Rectal smooth muscle tissue (tissue), 1 donor: Measurements from ENCODE around the gene CHST11.

Source experiments
- H3K27ac ChIP-seq: one replicate; pipeline ENCODE4 v1.7.0; 2013; ENCODE audit warnings: low read depth, low read length, inconsistent platforms
- H3K27me3 ChIP-seq: one replicate; pipeline ENCODE4 v1.7.0; 2013; ENCODE audit warnings: low read length; ENCODE audit not compliant: control insufficient read depth, insufficient read depth
- H3K36me3 ChIP-seq: one replicate; pipeline ENCODE4 v1.7.0; 2013; ENCODE audit warnings: low read length; ENCODE audit not compliant: control insufficient read depth, insufficient read depth
- H3K4me1 ChIP-seq: one replicate; pipeline ENCODE4 v1.7.0; 2013; ENCODE audit warnings: low read length; ENCODE audit not compliant: control insufficient read depth, insufficient read depth
- H3K4me3 ChIP-seq: one replicate; pipeline ENCODE4 v1.7.0; 2013; ENCODE audit warnings: low read length
- H3K9ac ChIP-seq: one replicate; pipeline ENCODE4 v1.7.0; 2013; ENCODE audit warnings: low read length

CHST11 gene

GRCh38 chr12:104583301-104583700 lies 126.6 kb downstream of the CHST11 start:
- no peak overlapping the region for H3K9ac ChIP-seq
- no peaks in the 10 kb centered on the region for H3K36me3 ChIP-seq
- H3K4me1 ChIP-seq = peaks cover 9% of the 10 kb centered on the region
- H3K27ac ChIP-seq = no peak overlapping the region
- H3K4me3 ChIP-seq = no peak overlapping the region
- no peaks in the 10 kb centered on the region for H3K27me3 ChIP-seq

DNA sequence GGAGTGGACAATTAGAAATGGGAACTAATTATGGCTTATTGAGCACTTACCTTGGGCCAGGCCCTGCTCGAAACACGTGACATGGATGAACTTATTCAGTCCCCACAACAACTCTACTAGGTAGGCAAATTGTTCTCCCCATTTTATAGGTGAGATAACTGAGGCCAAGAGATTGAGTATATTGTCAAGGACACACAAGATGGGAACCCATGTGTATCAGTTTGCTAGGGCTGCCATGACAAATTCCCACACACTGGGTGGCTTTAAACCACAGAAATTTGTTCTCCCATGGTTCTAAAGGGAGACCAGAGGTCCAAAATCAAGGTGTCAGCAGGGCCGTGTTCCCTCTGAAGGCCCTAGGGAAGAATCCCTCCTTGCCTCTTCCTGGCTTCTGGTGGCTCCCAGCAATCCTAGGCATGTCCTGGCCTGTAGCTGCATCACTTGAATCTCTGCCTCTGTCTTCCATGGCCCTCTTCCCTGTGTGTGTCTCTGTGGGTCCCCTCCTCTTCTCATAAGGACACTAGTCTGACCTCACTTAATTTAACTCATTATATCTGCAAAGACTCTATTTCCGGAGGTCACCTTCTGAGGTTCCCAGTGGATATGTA lies 128.8 kb downstream of the CHST11 start:
- Histone ChIP-seq H3K27ac (no peak overlapping the region), H3K36me3 (no peaks in the 10 kb centered on the region), H3K27me3 (no peaks in the 10 kb centered on the region), H3K4me1 (peaks cover 9% of the 10 kb centered on the region), H3K4me3 (no peak overlapping the region), H3K9ac (no peak overlapping the region)

- no peaks in the 10 kb centered on the region for H3K36me3 ChIP-seq
- peak overlapping the region; percentile 16 for H3K4me3 ChIP-seq
- no peak overlapping the region for H3K9ac ChIP-seq
- no peak overlapping the region for H3K27ac ChIP-seq
- peaks cover 9% of the 10 kb centered on the region for H3K4me1 ChIP-seq
- no peaks in the 10 kb centered on the region for H3K27me3 ChIP-seq
These were observed 129.7 kb downstream of the CHST11 start for GRCh38 chr12:104586351-104586919.

- no peaks in the 10 kb centered on the region for H3K27me3 ChIP-seq
- H3K4me1 ChIP-seq = peaks cover 9% of the 10 kb centered on the region
- no peaks in the 10 kb centered on the region for H3K36me3 ChIP-seq
- H3K27ac ChIP-seq = no peak overlapping the region
- H3K4me3 ChIP-seq = no peak overlapping the region
- no peak overlapping the region for H3K9ac ChIP-seq
These were observed 131.5 kb downstream of the CHST11 start for GRCh38 chr12:104588047-104588920.

- Histone ChIP-seq H3K27ac (no peak overlapping the region), H3K4me1 (peaks cover 9% of the 10 kb centered on the region), H3K4me3 (no peak overlapping the region), H3K27me3 (no peaks in the 10 kb centered on the region), H3K9ac (no peak overlapping the region), H3K36me3 (no peaks in the 10 kb centered on the region)
These were observed 132.3 kb downstream of the CHST11 start for GRCh38 chr12:104588921-104589590.

DNA sequence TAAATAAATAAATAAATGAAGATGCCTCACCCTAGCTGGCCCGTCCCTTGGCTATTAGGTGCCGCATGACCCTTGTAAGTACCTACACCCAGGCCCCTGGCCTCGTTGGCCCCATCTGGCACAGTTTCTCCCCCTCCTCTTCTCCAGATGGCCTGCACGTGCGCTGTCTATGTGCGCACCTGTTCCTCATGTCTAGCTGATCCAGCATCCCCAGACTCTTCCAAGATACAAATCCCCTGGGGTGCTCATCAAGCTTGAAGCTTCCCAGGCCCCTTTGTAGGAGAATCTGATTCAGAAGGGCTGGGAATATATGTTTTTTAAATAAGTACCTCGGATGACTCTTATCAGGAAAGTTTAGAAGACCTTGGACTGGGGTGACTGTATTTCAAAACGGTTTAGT lies 133.3 kb downstream of the CHST11 start:
- Histone ChIP-seq H3K9ac (no peak overlapping the region), H3K27ac (no peak overlapping the region), H3K36me3 (no peaks in the 10 kb centered on the region), H3K27me3 (no peaks in the 10 kb centered on the region), H3K4me1 (peaks cover 9% of the 10 kb centered on the region), H3K4me3 (no peak overlapping the region)

DNA sequence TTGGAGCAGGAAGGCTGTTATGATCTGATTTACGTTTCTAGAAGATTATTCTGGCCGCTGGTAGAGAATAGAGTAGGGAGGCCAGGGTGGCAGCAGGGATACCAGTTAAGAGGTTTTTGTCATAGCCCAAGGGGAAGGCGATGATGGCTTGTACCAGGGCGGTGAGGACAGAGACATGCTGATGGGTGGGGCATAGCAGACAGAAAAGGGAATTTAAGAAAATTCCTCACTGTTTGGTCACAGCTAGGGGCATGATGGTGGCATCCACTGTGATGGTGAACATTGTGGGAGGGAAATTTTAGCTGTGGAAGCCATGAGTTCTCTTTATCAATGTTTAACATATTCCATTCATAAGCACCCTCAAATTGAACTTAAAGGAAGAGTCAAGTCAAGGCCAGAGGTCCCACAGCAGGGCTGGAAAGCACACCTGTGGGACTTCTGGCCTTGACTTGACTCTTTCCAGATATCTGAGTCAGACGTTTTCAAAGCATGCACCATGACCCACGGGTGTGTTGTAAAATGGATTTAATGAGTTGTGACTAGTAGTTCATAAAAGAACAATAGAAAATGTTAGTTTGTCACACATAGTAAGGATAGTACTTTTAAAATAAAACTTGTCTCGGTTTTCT lies 134.6 kb downstream of the CHST11 start:
- Histone ChIP-seq H3K4me1 (peaks cover 10% of the 10 kb centered on the region), H3K4me3 (no peak overlapping the region), H3K9ac (no peak overlapping the region), H3K27me3 (no peaks in the 10 kb centered on the region), H3K27ac (no peak overlapping the region), H3K36me3 (no peaks in the 10 kb centered on the region)

DNA sequence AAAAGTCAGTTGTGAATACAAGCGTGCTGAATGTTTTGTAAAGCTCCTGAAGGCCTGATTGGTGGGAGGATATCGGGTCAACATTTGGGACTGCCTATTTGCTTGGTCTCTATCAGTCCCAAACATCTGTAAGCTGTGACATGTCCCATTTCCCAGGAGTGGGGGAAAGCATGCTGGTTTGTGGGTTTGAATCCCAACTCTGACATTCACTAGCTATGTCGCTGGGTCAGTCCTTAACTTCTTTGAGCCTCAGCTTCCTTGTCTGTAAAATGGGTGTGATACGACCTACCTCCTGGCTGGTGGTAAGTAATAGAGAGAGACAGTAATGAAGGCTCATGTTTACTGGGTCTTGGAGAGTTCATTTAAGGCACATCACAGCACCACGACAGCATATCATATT lies 136.7 kb downstream of the CHST11 start:
- Histone ChIP-seq H3K27me3 (no peaks in the 10 kb centered on the region), H3K4me3 (no peak overlapping the region), H3K27ac (no peak overlapping the region), H3K4me1 (peaks cover 11% of the 10 kb centered on the region), H3K9ac (no peak overlapping the region), H3K36me3 (no peaks in the 10 kb centered on the region)

GRCh38 chr12:104596134-104596799 lies 139.5 kb downstream of the CHST11 start:
- Histone ChIP-seq H3K27ac (peak overlapping the region; percentile 17), H3K4me3 (no peak overlapping the region), H3K9ac (no peak overlapping the region), H3K27me3 (no peaks in the 10 kb centered on the region), H3K36me3 (no peaks in the 10 kb centered on the region), H3K4me1 (peaks cover 12% of the 10 kb centered on the region)

- Histone ChIP-seq H3K27me3 (no peaks in the 10 kb centered on the region), H3K27ac (no peak overlapping the region), H3K4me1 (peaks cover 13% of the 10 kb centered on the region), H3K4me3 (no peak overlapping the region), H3K9ac (no peak overlapping the region), H3K36me3 (no peaks in the 10 kb centered on the region)
These were observed 140.4 kb downstream of the CHST11 start for GRCh38 chr12:104596898-104597843.
